ENCODE data around the gene ABCC4. TPM values are rescaled to one million over a fixed set of nuclear protein-coding genes. Genes with fewer than 3 reads are reported as not detected.

ABCC4 gene
- total and polyA plus RNA-seq, 2 experiments from 2014 or later = 9.8 to 23.3 TPM

- Histone ChIP-seq H3K4me3 (no peak overlapping the region), H3K9me3 (ENCODE audit: low read depth) (no peaks in the 10 kb centered on the region), H4K20me1 (ENCODE audit: insufficient read depth, poor library complexity, severe bottlenecking) (no peaks in the 10 kb centered on the region), H3K27me3 (no peaks in the 10 kb centered on the region), H3K36me3 (replicated peaks; ENCODE audit: insufficient read depth, low read depth) (no peaks in the 10 kb centered on the region), H3K9me2 (replicated peaks; ENCODE audit: insufficient read depth) (no peaks in the 10 kb centered on the region), H2AFZ (no peak overlapping the region), H3K4me1 (ENCODE audit: insufficient read depth) (no peaks in the 10 kb centered on the region), H3K79me2 (no peaks in the 10 kb centered on the region), H3K27ac (no peak overlapping the region), H3K4me2 (no peak overlapping the region)
- TF ChIP-seq CTCF (IDR thresholded peaks at IDR 0.05; ENCODE audit: poor library complexity) (no peak), EZH2phosphoT487 (IDR thresholded peaks at IDR 0.05; ENCODE audit: low read depth, severe bottlenecking, unreplicated experiment) (no peak), EZH2 (IDR thresholded peaks at IDR 0.05; ENCODE audit: borderline replicate concordance) (no peak)
- WGBS (ENCODE audit: low lambda C conversion rate, missing lambda C conversion rate) = 95% methylated on average over 3 of the region's 3 CpGs
- no peak for DNase-seq (ENCODE audit: low spot score)
Measured at GRCh38 chr13:95145587-95145986, 155.7 kb downstream of the ABCC4 start.

DNA sequence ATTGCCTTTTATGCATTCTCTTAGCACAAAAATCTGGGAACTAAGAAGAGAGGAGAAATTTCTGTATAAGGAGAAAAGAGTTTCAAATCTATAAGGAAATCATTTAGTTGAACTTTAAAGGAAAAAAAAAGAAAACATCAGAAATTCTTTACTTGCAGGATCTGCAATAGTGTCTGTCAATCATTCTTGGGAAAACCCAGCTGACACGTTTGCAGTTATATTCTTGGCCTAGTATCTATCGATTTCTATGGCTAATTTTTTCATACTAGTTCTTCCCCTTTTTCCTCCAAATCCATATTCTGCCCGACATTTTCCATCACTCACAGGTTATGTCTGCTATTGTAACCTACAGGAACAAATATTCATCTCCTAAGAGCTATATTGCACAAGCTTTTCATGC, 160.7 kb downstream of the ABCC4 start:
- no peaks in the 10 kb centered on the region for H3K36me3 ChIP-seq (replicated peaks; ENCODE audit: insufficient read depth, low read depth)
- H2AFZ ChIP-seq = no peak overlapping the region
- H3K4me1 ChIP-seq (ENCODE audit: insufficient read depth) = no peaks in the 10 kb centered on the region
- WGBS (ENCODE audit: low lambda C conversion rate, missing lambda C conversion rate) = 93% methylated on average over 3 of the region's 3 CpGs
- TF ChIP-seq EZH2 (IDR thresholded peaks at IDR 0.05; ENCODE audit: borderline replicate concordance) (no peak), CTCF (IDR thresholded peaks at IDR 0.05; ENCODE audit: poor library complexity) (no peak), EZH2phosphoT487 (IDR thresholded peaks at IDR 0.05; ENCODE audit: low read depth, severe bottlenecking, unreplicated experiment) (no peak)
- no peak overlapping the region for H3K27ac ChIP-seq
- H3K27me3 ChIP-seq = no peaks in the 10 kb centered on the region
- H4K20me1 ChIP-seq (ENCODE audit: insufficient read depth, poor library complexity, severe bottlenecking) = no peaks in the 10 kb centered on the region
- no peak overlapping the region for H3K4me3 ChIP-seq
- H3K4me2 ChIP-seq = no peak overlapping the region
- no peaks in the 10 kb centered on the region for H3K9me3 ChIP-seq (ENCODE audit: low read depth)
- DNase-seq (ENCODE audit: low spot score) = no peak
- H3K9me2 ChIP-seq (replicated peaks; ENCODE audit: insufficient read depth) = no peaks in the 10 kb centered on the region
- H3K79me2 ChIP-seq = no peaks in the 10 kb centered on the region

DNA sequence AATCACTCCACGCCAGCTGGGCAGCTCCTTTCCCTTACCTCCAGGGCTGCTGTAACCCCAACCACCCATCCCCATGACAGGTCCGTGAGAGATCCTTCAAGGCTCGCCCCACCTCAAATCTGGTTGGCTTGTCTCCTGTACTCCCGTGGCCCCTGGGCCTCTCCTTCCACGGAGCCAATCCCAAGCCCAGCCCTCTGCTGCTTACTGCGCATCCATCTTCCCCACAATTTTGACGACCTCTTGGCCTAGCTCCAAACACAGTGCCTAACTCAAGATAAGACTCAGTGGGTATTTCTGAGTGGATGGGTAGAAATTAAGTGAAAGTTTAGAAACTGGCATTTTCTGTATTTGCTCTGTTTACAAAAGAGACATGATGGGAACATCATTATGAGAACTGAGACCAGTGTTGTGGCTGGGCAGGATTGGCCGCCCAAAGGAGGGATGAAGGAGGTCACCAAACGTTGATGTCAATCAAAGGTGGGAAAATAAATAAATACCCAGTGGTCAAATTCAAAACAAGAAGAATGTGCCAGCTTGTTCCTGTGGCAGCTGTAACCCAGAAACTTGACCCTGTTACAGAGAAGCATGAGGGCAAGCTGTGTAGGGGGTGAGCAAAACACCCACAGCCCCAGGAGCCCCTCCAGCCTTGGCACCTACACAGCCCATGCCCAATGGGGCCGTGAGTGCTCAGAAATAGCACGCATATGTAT, 162.2 kb downstream of the ABCC4 start:
- H2AFZ ChIP-seq = no peak overlapping the region
- TF ChIP-seq CTCF (IDR thresholded peaks at IDR 0.05; ENCODE audit: poor library complexity) (no peak), EZH2phosphoT487 (IDR thresholded peaks at IDR 0.05; ENCODE audit: low read depth, severe bottlenecking, unreplicated experiment) (no peak), EZH2 (IDR thresholded peaks at IDR 0.05; ENCODE audit: borderline replicate concordance) (no peak)
- no peaks in the 10 kb centered on the region for H4K20me1 ChIP-seq (ENCODE audit: insufficient read depth, poor library complexity, severe bottlenecking)
- H3K9me3 ChIP-seq (ENCODE audit: low read depth) = no peaks in the 10 kb centered on the region
- DNase-seq (ENCODE audit: low spot score) = no peak
- H3K4me2 ChIP-seq = no peak overlapping the region
- no peaks in the 10 kb centered on the region for H3K36me3 ChIP-seq (replicated peaks; ENCODE audit: insufficient read depth, low read depth)
- H3K27me3 ChIP-seq = no peaks in the 10 kb centered on the region
- H3K4me3 ChIP-seq = no peak overlapping the region
- 94% methylated on average over 11 of the region's 11 CpGs for WGBS (ENCODE audit: low lambda C conversion rate, missing lambda C conversion rate)
- H3K27ac ChIP-seq = no peak overlapping the region
- H3K9me2 ChIP-seq (replicated peaks; ENCODE audit: insufficient read depth) = no peaks in the 10 kb centered on the region
- H3K4me1 ChIP-seq (ENCODE audit: insufficient read depth) = no peaks in the 10 kb centered on the region
- H3K79me2 ChIP-seq = no peaks in the 10 kb centered on the region

Measured in hepatocyte (in vitro differentiated cells).